Stimulated activated CD4-positive, alpha-beta T cell treated with anti-CD3 and anti-CD28 coated beads, Interleukin-12 subunit alpha, Interleukin-12 subunit beta, amount 100 ng/mL, for 24 hours (primary cell): ENCODE data around the gene TRHDE.

Source experiments
- DNase-seq, 2 experiments: peaks; one replicate each; pipeline ENCODE4 v3.0.0-alpha.2; 2020; ENCODE audit warnings: low read depth in 2 of 2

The TRHDE gene

DNA sequence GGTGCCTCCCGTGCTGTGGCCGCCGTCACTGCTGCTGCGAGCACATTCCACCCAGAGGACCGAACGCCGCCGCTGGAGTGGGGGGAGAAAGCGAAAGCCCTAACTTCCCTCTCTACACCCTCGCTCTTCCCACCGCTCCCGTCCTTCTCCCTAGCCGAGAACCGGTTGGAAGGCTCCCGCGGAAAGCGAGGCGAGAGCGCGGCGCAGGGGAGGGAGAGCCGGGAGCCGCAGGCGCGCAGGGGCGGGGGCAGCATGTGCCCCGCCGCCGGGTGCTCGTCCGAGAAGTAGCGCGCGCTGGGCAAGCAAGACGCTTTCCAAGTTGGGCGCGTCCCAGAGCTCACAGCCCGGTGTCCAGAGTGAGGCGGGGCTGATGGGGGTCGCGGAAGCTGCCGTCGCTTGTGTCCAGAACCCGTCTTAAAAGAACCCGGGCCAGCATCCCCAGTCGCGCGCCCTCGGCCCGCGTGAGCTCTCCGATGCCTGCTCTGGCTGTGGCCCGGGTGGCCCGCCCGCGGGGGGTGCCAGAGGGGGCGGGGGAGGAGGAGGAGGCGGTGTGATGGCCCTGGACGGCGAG is at the start of gene TRHDE:
TRHDE (plus strand) TSS at position 280 of the 571 bp plus-strand sequence; CDS start at position 554, 274 bp downstream.
- DNase-seq = no peak

GRCh38 chr12:72226510-72226909 is 45.7 kb upstream of the TRHDE start:
- no peak for DNase-seq

GRCh38 chr12:72228424-72228823 is 43.7 kb upstream of the TRHDE start:
- no peak for DNase-seq

DNA sequence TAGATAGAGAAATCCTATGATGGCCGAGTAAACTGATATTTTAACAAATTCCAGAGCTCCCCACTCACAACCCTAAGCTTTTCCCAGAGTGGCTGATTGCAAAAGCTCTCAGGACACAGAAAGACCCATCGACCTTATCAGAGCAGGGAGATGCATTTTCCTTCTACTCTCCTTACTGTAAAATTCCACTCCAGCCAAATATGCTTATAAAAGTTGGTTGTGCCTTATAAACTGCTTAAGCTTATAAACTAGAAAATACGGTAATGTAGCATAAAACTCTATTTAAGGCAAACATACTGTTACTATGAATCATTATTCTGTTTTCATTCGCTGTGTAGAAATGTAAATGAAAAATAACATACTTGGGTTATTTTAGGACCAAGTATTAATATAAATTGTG is 41.6 kb upstream of the TRHDE start:
- no peak for DNase-seq

GRCh38 chr12:72234886-72235285 is 37.3 kb upstream of the TRHDE start:
- no peak for DNase-seq

GRCh38 chr12:72236071-72236705 is 36.0 kb upstream of the TRHDE start:
- DNase-seq = no peak

GRCh38 chr12:72241552-72241951 is 30.6 kb upstream of the TRHDE start:
- DNase-seq = no peak

- no peak for DNase-seq
Observed at GRCh38 chr12:72242946-72243345, 29.2 kb upstream of the TRHDE start.

- no peak for DNase-seq
Observed at GRCh38 chr12:72246370-72246769, 25.8 kb upstream of the TRHDE start.

DNA sequence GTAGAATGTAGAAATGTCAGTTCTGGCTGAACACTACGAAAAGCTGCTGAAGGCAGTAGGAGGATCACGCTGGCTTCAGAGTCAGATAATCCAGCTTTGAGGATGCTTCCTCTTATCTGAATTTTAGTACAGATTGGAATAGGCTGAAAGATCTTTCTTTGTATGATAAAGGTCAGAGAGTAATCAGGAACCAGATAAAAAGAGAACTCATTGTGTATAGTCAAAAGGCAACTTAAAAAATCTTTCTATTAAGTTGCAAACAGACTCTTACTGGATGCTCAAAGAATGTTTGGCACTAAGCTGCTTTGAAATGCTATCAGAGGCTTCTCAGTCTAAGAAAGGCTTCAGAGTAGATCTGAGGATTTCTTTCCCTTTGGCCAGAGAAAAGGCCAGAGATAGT is 21.8 kb upstream of the TRHDE start:
- no peak for DNase-seq

DNA sequence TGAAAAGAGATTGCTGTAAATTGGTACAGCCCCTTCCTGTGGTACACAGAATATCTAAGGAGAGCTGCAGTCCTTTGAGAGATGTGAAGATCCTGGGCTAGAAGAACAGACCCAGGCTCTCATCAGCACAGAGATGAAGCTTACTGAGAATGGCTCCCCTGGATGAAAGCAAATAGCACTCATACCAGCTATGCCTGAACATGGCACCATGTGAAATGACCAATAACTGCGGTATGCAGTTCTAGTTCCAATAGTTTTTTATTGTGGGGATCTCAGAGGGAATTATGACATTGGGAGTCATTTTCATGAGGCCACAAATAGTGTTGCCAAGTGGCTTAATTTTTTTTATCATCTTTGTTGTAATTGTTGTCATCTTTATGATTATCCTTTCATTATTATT is 15.4 kb upstream of the TRHDE start:
- DNase-seq = no peak

DNA sequence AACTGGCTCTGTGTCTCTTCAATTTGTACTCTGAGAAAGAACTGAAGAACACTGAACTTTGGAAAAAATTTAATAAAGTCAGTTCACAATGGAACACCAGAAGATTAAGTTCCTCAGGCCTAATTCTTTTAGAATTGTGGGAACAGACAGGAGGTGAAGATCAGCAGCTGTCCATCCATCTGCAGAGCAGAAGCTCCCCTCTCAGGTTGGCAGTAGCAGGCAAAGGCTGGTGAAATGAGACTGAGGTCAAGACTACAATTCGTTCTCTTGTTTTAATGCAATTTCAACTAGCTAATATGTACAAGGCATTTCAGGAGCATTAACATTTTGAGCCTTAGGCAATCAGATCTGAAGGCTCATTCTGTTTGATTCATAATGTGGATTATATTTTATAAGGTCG is 10.3 kb upstream of the TRHDE start:
- no peak for DNase-seq

- no peak for DNase-seq
Observed at GRCh38 chr12:72264548-72265175, 7.5 kb upstream of the TRHDE start.

- no peak for DNase-seq
Observed at GRCh38 chr12:72267974-72268373, 4.2 kb upstream of the TRHDE start.

- no peak for DNase-seq
Observed at GRCh38 chr12:72268386-72268785, 3.8 kb upstream of the TRHDE start.

DNA sequence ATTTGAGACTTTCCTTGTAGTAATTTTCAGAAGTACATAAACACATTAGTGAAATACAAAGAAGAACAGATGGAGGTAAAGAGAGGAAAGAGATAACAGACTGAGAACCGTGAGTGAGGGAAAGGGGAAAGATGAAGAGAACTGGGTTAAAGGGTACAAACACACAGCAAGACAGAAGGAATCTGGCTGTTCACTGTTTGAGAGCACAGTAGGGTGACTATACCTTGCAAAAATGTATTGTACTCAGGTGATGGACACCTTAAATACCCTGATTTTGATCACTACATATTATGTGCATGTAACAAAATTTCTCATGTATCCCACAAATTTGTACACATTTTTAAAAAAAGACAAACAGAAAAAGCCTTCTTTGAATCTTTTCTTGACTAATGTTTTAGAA is 2.7 kb upstream of the TRHDE start:
- DNase-seq = no peak

DNA sequence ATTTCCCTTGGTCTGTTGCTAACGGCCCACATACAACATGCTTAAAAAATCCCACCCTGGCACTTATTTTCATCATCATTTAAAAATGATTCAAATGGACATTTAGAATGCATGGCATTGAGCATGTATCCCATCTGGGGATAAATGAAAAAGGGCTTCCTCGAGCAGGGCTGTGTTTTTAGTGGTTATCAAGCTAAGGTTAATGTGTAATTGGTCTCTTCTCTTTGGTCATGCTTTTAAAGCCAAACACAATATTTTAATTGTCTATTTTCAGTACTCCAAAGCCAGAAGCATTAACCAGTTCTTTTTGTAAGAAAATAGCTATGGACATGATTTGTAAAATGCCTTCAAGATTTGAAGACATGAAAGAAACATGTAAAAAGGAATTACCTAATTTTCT is 1.9 kb upstream of the TRHDE start:
- no peak for DNase-seq

- DNase-seq = no peak
Observed at GRCh38 chr12:72270961-72271360, 1.2 kb upstream of the TRHDE start.

DNA sequence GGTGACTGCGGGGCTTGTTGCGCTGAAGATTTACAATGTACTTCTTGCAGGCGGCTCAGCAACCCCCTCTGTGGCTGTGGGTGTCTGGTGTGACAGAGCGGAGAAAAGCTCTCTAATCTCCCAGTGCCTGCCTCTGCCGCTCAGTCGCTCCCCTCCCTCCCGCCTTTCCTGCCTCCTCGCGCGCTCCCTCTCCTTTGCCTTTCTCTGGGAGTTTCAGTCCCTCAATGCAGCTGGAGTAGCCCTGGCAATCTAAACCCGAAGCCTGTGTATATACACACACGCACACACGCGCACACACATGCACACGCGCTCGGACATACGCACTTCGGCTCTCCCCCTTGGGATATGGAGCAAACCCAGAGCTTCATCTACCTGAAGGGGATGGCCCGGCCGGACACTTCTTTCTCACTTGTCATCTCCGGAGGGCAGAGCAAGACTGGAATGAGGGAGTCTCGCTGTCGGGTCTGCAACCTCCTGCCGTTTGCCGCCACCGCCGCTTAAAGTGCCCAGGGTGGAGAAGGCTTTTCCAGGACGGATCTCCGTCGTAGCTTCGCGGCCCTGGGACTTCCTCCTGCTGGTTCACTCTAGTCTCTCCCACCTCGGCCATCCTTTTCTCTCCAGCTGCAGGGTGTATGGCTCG is 599 bp upstream of the TRHDE start:
- no peak for DNase-seq

GRCh38 chr12:72272731-72273498 is 745 bp downstream of the TRHDE start:
- DNase-seq = no peak

DNA sequence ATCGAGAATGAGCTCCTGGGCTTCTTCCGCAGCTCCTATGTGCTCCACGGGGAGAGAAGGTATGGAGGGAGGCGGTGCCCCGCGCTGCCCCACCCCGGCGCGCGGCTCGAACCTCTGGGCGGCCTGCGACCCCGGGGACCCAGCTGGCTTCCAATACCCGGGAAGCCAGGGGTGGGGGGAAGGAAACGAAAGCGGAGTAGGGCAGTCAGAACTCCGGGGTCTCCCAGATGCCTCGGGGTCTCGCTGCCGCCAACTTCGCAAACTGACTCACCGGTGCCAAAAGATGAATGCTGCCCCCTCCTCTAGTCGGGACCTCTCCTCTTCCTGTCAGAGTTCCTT is 1.3 kb downstream of the TRHDE start:
- no peak for DNase-seq

GRCh38 chr12:72273851-72274351 is 1.7 kb downstream of the TRHDE start:
- no peak for DNase-seq
